GM23248 (cell line): Measurements from ENCODE around the gene MAFG.

Experiments used
- EZH2 ChIP-seq: fragments of 200-600 bp; sonication (generic); IDR thresholded peaks from 2 replicates; pipeline ENCODE4 v1.6.1; 2018; ENCODE audit warnings: antibody characterized with exemption, mild to moderate bottlenecking; ENCODE audit not compliant: insufficient read depth, poor library complexity, severe bottlenecking
- EZH2phosphoT487 ChIP-seq: fragments of 200-600 bp; sonication (generic); IDR thresholded peaks from 2 replicates; pipeline ENCODE4 v1.6.1; 2018; ENCODE audit warnings: antibody characterized with exemption, moderate library complexity, mild to moderate bottlenecking, low read depth; ENCODE audit not compliant: insufficient read depth

- TF ChIP-seq EZH2 (no peak), EZH2phosphoT487 (no peak)
Observed at GRCh38 chr17:81884520-81884919, 43.0 kb downstream of the MAFG start.
